Activated T-cell treated with anti-CD3 and anti-CD28 coated beads, Interleukin-2, amount 50 U/mL, for 48 hours (primary cell): ENCODE results near the gene MUC21.
A peak's percentile ranks its signal among the peaks of the same experiment; 100 is the strongest.
"Not testable (repeated sequence)": the region's sequence is repeated elsewhere in the genome, so short reads cannot be mapped to it uniquely, and the experiment has no call there.

Source experiments
- DNase-seq, 2 experiments: peaks; one replicate each; pipeline ENCODE4 v3.0.0-alpha.2; 2020

The MUC21 gene

GRCh38 chr6:30983439-30983838 lies at the start of gene MUC21:
Gene MUC21, plus strand, starts transcription at chr6:30983718. Its CDS starts 241 bp downstream, at chr6:30983959.
- no peak for DNase-seq

- no peak for DNase-seq
Observed at GRCh38 chr6:30935018-30935417, 48.5 kb upstream of the MUC21 start.

- DNase-seq = no peak
Observed at GRCh38 chr6:30937265-30937664, 46.3 kb upstream of the MUC21 start.

- no peak for DNase-seq
Observed at GRCh38 chr6:30938730-30939129, 44.8 kb upstream of the MUC21 start.

- DNase-seq = no peak
Observed at GRCh38 chr6:30939473-30939872, 44.0 kb upstream of the MUC21 start.

GRCh38 chr6:30940361-30940986 lies 43.0 kb upstream of the MUC21 start, which contains the start of gene MUCL3:
Gene MUCL3, plus strand, starts transcription at chr6:30940973. Its CDS starts 27 bp downstream, at chr6:30941000.
- no peak for DNase-seq

- no peak for DNase-seq
Observed at GRCh38 chr6:30942338-30943060, 41.0 kb upstream of the MUC21 start.

- DNase-seq = no peak
Observed at GRCh38 chr6:30944051-30944450, 39.5 kb upstream of the MUC21 start.

- no peak for DNase-seq
Observed at GRCh38 chr6:30945281-30945680, 38.2 kb upstream of the MUC21 start.

- no peak for DNase-seq
Observed at GRCh38 chr6:30947231-30947630, 36.3 kb upstream of the MUC21 start.

- DNase-seq = no peak
Observed at GRCh38 chr6:30948811-30949210, 34.7 kb upstream of the MUC21 start.

GRCh38 chr6:30951907-30952469 lies 31.5 kb upstream of the MUC21 start:
- DNase-seq = no peak

- DNase-seq = peak in 1 of 2 experiments; percentile 22
Observed at GRCh38 chr6:30954631-30955366, 28.7 kb upstream of the MUC21 start.

- peak; percentile 85 to 87 for DNase-seq
Observed at GRCh38 chr6:30955367-30956042, 28.0 kb upstream of the MUC21 start.

GRCh38 chr6:30957716-30958115 lies 25.8 kb upstream of the MUC21 start:
- no peak for DNase-seq

- DNase-seq = no peak
Observed at GRCh38 chr6:30960907-30961673, 22.4 kb upstream of the MUC21 start.

- no peak for DNase-seq
Observed at GRCh38 chr6:30962716-30963115, 20.8 kb upstream of the MUC21 start.

- no peak for DNase-seq
Observed at GRCh38 chr6:30963641-30964040, 19.9 kb upstream of the MUC21 start.

- peak; percentile 27 to 35 for DNase-seq
Observed at GRCh38 chr6:30964075-30964474, 19.4 kb upstream of the MUC21 start.

- peak in 1 of 2 experiments; percentile 23 for DNase-seq
Observed at GRCh38 chr6:30965140-30965601, 18.3 kb upstream of the MUC21 start.

GRCh38 chr6:30966154-30966553 lies 17.4 kb upstream of the MUC21 start:
- no peak for DNase-seq

- not testable (repeated sequence) for DNase-seq
Observed at GRCh38 chr6:30969171-30969570, 14.3 kb upstream of the MUC21 start.
